Frontal cortex (tissue), 4 donors: ENCODE data around the gene ARHGAP26. TPM values are rescaled to one million over a fixed set of nuclear protein-coding genes. Genes with fewer than 3 reads are reported as not detected.

Source experiments
- DNase-seq, 2 donors: peaks; one replicate each; pipeline ENCODE4 v3.0.0; 2012; ENCODE audit warnings: low spot score in 2 of 2
- FAIRE-seq: peaks from 2 replicates; lab custom pipeline; 2012; peaks lifted over from hg19 to GRCh38; lab: Jason Lieb, UNC
- total RNA-seq: library from RNA; depleted of rRNA; stranded (reverse); fragments of >200 nt; gene quantifications from one replicate; pipeline ENCODE4 v1.2.3, GENCODE V29; 2014
- donor health status: control.
- donor health status: control.
- donor health status: control.

ARHGAP26 gene
- total RNA-seq, 1 donor from 2014 or later = 7.3 TPM

GRCh38 chr5:143155455-143155854 is 385.3 kb downstream of the ARHGAP26 start:
- DNase-seq (no peak), FAIRE-seq (no peak)

DNA sequence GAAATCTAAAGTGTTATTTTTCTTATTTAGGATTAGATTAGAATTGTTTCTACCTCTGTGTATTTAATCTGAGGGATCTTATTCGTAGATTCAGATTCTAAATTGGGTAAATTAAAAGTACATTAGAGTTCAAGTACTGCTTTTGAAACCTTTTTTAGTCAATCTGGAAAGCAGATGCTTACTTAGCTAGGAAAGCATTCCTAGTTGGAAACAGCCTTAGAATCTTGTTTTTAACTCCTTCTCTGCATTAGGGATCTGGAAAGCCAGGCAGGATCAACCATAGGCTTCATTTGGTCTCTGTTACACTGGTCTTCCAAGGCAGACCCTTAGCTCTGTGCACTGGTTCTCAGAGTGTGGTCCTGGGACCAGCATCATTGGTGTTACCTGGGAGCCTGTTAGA is 385.9 kb downstream of the ARHGAP26 start:
- no peak for FAIRE-seq

DNA sequence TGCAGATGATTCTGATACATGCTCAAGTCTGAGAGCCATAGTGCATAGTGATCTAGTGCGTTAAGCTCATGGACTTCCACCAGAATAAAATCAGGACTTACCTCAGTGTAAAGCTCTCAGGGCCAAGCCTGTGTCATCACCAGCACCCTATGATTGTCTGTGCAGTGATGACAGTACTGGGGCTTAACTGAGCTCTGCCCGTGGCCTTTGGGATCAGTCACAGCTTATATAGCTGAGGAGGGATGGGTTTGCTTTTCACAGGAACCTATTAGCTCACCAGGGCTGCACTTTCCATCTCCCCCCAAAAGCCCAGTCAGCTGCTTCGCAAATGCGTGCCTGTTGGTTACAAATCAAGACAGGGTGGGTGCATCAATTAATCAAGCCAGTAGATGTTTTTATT is 386.4 kb downstream of the ARHGAP26 start:
- no peak for DNase-seq
- no peak for FAIRE-seq

More for the DNA sequence above, 385.9 kb downstream of the ARHGAP26 start:
- no peak for DNase-seq

GRCh38 chr5:143159031-143159430 is 388.9 kb downstream of the ARHGAP26 start:
- DNase-seq (no peak), FAIRE-seq (no peak)

DNA sequence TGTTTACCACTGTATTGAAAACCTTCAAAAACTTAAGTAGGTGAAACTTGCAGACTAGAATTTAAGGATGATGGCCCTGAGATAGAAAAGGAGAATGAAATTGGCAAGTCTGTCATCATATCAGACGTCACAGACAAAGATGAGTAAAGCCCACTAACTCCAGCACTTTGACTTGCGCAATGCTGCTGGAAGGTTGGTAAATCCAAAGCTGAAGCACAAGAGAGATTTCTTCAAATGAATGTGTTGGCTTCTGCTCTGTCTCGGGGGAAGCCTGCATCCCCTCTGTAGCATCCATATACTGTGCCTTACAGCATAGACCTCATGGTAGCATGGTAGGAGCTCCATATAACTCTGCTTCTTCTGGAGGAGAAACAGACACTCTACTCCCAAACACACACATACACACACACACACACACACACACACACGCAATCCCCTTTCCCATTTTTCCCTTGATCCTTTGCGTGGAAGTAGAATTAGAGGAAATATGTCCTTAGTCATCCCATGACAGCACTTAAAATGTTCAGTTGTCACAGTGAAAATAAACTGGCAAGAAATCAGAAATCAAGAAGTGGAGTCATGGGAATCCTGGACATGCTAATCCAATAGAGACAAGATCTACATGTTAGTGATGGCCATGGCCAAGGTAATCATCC is 391.8 kb downstream of the ARHGAP26 start:
- DNase-seq (no peak), FAIRE-seq (no peak)

DNA sequence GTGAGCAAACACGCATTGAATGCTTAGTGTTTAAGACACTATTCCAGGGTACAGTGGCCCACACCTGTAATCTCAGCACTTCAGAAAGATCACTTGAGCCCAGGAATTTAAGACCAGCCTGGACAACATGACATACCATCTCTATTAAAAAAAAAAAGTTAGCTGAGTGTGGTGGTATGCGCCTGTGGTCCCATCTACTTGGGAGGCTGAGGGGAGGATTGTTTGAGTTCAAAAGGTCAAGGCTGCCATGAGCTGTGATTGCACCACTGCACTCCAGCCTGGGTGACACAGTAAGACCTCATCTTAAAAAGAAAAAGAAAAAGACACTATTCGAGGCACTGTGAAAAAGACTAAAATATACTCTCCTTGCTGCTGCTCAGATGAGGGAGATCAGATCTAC is 392.6 kb downstream of the ARHGAP26 start:
- no peak for FAIRE-seq
- no peak for DNase-seq

- FAIRE-seq (no peak), DNase-seq (no peak)
Measured at GRCh38 chr5:143164557-143164956, 394.4 kb downstream of the ARHGAP26 start.

DNA sequence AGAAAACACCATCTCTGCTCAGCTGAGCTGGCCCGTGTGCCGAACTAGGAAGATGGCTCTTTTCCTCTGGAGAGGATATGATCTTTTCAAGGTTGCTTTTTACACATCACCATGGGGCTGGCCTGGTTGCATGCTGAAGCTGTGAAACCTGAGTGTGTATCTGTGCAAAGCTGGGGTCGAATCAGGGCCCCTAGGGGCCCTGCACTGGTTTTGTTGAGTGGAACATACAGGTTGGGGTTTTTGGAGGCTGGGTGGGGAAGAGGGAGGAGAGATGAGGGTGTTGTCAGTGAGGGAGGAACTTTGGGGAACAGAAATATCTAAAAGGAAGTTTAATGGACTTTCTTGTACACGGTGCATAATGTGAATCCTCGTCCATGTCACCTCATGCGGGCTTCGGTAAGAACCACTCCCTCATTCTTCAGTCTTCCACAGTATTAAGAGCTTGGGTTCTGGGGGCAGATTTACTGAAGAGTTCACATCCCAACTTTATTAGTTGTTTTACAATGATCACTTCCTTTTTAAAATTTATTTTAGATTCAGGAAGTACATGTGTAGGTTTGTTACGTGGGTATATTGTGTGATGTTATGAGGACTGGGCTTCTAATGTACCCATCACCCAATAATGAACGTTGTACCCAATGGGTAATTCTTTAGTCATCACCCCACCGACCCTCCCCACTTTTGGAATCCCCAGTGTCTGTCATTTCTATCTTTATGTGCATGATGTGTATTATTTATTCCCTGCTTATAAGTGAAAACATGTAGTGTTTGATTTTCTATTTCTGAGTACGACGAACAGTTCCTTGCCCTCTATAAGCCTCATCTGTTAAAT is 395.1 kb downstream of the ARHGAP26 start:
- DNase-seq (no peak), FAIRE-seq (no peak)

- no peak for FAIRE-seq
- DNase-seq = no peak
Measured at GRCh38 chr5:143166090-143166489, 395.9 kb downstream of the ARHGAP26 start.

GRCh38 chr5:143166661-143167420 is 396.7 kb downstream of the ARHGAP26 start:
- FAIRE-seq = no peak
- DNase-seq = no peak

GRCh38 chr5:143168171-143168741 is 398.1 kb downstream of the ARHGAP26 start:
- DNase-seq = no peak

DNA sequence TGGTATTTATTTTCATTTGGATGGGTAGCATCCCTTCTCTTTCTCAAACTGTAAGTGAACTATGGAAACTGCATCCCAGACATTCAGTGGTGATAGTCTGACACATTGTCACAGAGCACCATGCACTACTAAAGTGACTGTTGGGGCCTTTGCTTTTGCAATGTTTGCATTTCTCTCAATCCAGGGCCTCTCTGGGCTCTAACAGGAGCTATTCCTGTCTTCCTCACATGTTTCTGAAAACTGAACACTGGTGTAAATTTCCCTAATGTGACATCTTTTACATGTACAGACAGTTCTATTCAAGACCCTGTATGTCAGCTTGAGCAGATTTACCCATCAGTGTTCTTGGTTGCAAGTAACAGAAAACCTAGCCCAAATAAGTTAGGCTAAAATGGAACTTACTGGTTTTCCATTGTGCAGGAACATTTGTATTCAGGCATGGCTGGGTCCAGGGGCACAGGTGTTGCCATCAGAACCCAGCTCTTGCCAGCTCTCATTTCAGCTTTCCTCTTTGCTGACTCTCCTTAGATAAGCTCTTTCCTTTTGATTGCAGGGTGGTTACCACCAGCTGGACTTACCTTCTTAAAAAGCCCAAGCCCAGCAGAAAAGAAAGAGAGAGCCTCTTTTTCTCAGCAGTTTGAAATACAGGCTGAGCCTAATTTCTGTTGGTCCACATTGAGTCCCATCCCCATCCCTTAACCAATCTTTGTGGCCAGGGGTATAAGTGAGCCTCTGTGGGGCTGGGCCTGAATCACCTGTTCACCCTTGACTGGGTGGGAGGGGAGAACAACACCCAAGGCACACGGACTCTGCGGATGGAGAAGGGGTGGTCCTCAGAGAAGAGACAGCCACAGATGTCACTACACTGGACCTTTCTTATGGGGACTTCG is 399.0 kb downstream of the ARHGAP26 start:
- DNase-seq (no peak), FAIRE-seq (no peak)

More at GRCh38 chr5:143168171-143168741, 398.1 kb downstream of the ARHGAP26 start:
- no peak for FAIRE-seq

- FAIRE-seq = no peak
- DNase-seq = no peak
Measured at GRCh38 chr5:143170104-143170503, 399.9 kb downstream of the ARHGAP26 start.

DNA sequence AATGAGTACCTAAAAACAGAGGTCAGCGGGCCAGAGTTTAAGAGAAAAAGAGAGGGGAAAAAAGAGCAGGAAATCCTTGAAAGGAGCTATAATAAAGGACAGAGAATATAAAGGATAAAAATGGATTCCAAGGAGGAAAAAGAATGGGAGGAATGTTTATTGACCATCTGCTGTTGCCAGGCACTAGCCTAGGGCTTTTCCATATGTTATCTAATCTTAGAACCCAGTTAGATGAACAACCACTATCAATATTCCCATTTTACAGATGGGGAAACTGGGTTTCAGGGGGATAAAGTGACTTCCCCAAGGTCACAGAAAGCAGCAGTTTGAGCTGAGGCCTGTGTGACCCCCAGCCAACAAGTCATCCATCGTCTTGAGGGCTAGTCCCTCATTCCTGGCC is 400.8 kb downstream of the ARHGAP26 start:
- FAIRE-seq (no peak), DNase-seq (no peak)

DNA sequence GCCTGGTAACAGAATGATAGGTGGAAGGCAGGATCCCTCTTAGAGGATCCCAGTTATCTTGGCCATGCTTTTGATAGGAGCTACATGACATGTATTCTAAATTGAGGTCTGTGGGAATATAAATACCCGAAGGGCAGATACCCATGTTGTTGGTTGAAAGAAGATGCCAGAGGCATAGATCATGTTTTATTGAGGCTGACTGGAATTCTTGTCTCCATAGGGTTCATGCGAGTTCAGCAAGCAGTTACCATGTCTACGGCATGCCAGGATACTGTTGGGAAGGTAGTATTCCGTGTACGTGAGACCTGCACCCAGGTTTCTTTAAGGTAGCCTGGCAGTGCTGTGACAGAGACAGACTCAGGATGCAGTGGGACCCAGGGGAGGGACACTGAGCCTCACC is 402.6 kb downstream of the ARHGAP26 start:
- no peak for DNase-seq
- no peak for FAIRE-seq

GRCh38 chr5:143173139-143173889 is 403.1 kb downstream of the ARHGAP26 start:
- FAIRE-seq (no peak), DNase-seq (no peak)

GRCh38 chr5:143174714-143175398 is 404.7 kb downstream of the ARHGAP26 start:
- DNase-seq (no peak), FAIRE-seq (no peak)

DNA sequence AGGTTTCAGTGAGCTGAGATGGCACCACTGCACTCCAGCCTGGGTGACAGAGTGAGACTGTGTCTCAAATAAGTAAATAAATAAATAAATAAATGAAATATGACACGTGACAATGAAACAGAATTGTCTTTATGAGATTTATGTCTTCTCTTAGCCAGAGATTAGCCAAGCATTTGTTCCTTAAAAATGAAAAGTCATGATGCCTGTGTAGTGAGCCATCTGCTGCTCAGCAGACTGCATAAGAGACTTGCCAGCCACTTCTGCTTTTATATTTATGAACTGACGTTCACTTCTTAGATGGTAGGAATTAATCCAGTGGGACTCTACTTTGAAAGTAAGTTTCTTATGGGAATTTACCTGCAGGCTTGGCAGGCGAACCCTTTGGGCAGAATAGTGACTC is 405.9 kb downstream of the ARHGAP26 start:
- FAIRE-seq (no peak), DNase-seq (no peak)
